RWPE1 (cell line): ENCODE data around the gene RPL15.

ENCODE experiments used
- CTCF ChIA-PET: fragments of 350-600 bp; sonication (Branson Sonifier 250); formaldehyde crosslinking; extraction: SDS; loops from one replicate; lab custom pipeline; 2021; lab: Yijun Ruan, JAX
- POLR2A ChIA-PET: fragments of 400-600 bp; formaldehyde crosslinking; extraction: SDS; loops from one replicate; lab custom pipeline; 2020; ENCODE audit warnings: antibody characterized with exemption; ENCODE audit not compliant: low non-redundant PET; lab: Yijun Ruan, JAX
- DNase-seq: peaks from one replicate; pipeline ENCODE4 v3.0.0; 2012; ENCODE audit warnings: low spot score
- H3K27ac ChIP-seq: fragments of 450-650 bp; 2 replicates; pipeline ENCODE4 v1.5.1; 2017
- CTCF ChIP-seq: fragments of 450-650 bp; conservative IDR thresholded peaks from 2 replicates; pipeline ENCODE4 v1.5.1; 2017; ENCODE audit warnings: low read depth, mild to moderate bottlenecking

RPL15 gene

GRCh38 chr3:23889386-23889785 is 27.5 kb upstream of the RPL15 start:
- DNase-seq, result no peak
- CTCF ChIA-PET, result interaction anchor here (0.7 to 0.9 kb wide), 2 partner anchors 270 to 906 kb away, joined by 3 read pairs; no protein-coding TSS in a partner anchor
- TF ChIP-seq CTCF, result no peak
- POLR2A ChIA-PET, result no interaction called here
- H3K27ac ChIP-seq, result no peak overlapping the region

GRCh38 chr3:23889950-23890349 is 27.0 kb upstream of the RPL15 start:
- no peak for TF ChIP-seq CTCF
- ChIA-PET POLR2A (no interaction called here), CTCF (interaction anchor here (0.7 kb wide), 1 partner anchor 907 kb away, joined by 3 read pairs; no protein-coding TSS in a partner anchor)
- no peak for DNase-seq
- H3K27ac ChIP-seq, result no peak overlapping the region

GRCh38 chr3:23894254-23895061 is 22.5 kb upstream of the RPL15 start:
- ChIA-PET POLR2A (interaction anchor here (0.6 kb wide), 1 partner anchor 494 kb away, joined by 5 read pairs; no protein-coding TSS in a partner anchor), CTCF (interaction anchor here (0.6 kb wide), 1 partner anchor 14 kb away, joined by 4 read pairs; no protein-coding TSS in a partner anchor)
- H3K27ac ChIP-seq, result no peak overlapping the region
- no peak for TF ChIP-seq CTCF
- DNase-seq, result no peak

- H3K27ac ChIP-seq, result no peak overlapping the region
- POLR2A ChIA-PET, result no interaction called here
- CTCF ChIA-PET, result interaction anchor here (0.6 kb wide), 1 partner anchor 14 kb away, joined by 4 read pairs; no protein-coding TSS in a partner anchor
- TF ChIP-seq CTCF, result no peak
- DNase-seq, result no peak
These were observed 21.8 kb upstream of the RPL15 start for GRCh38 chr3:23895181-23895580.

- DNase-seq, result no peak
- ChIA-PET POLR2A (no interaction called here), CTCF (no interaction called here)
- TF ChIP-seq CTCF, result no peak
- H3K27ac ChIP-seq, result no peak overlapping the region
These were observed 16.2 kb upstream of the RPL15 start for GRCh38 chr3:23900744-23901143.

GRCh38 chr3:23904545-23904944 is 12.4 kb upstream of the RPL15 start:
- TF ChIP-seq CTCF, result no peak
- POLR2A ChIA-PET, result no interaction called here
- CTCF ChIA-PET, result no interaction called here
- H3K27ac ChIP-seq, result no peak overlapping the region
- DNase-seq, result no peak
